ENCODE measurements around the gene RBM39. TPM values are rescaled to one million over a fixed set of nuclear protein-coding genes. Genes with fewer than 3 reads are reported as not detected.

RBM39 gene
- total and polyA plus RNA-seq, 2 of the 13 experiments (the other 11 are each of a cell fraction or from before 2014, with no cell fraction given) = 788 to 920 TPM

GRCh38 chr20:35743693-35744491 is 1.8 kb upstream of the RBM39 start (continued):
- TF ChIP-seq ZNF557 (CRISPR knock-in tag; IDR thresholded peaks at IDR 0.05) (no peak), ZFP36L2 (CRISPR knock-in tag; IDR thresholded peaks at IDR 0.05) (peak; percentile 80; the same call in 1 of the 2 replicates), ZNF737 (CRISPR knock-in tag; IDR thresholded peaks at IDR 0.05; ENCODE audit: borderline replicate concordance) (no peak), CAMTA2 (CRISPR knock-in tag; IDR thresholded peaks at IDR 0.05; ENCODE audit: borderline replicate concordance) (no peak), ZNF574 (CRISPR knock-in tag; IDR thresholded peaks at IDR 0.05) (no peak), ZNF883 (CRISPR knock-in tag; IDR thresholded peaks at IDR 0.05; ENCODE audit: not compliant biosample characterization) (peak; percentile 73), ZNF547 (CRISPR knock-in tag; IDR thresholded peaks at IDR 0.05) (peak; percentile 59), CHD2 (IDR thresholded peaks at IDR 0.05; ENCODE audit: low read depth, low read length) (no peak), ZNF382 (CRISPR knock-in tag; IDR thresholded peaks at IDR 0.05; ENCODE audit: borderline replicate concordance) (no peak), ZBTB4 (CRISPR knock-in tag; IDR thresholded peaks at IDR 0.05; ENCODE audit: borderline replicate concordance) (peak; percentile 25; the same call in 1 of the 2 replicates), YEATS2 (CRISPR knock-in tag; IDR thresholded peaks at IDR 0.05; ENCODE audit: borderline replicate concordance) (no peak; the same call in 1 of the 2 replicates), HMGXB3 (CRISPR knock-in tag; IDR thresholded peaks at IDR 0.05; ENCODE audit: borderline replicate concordance) (no peak), ZNF75D (CRISPR knock-in tag; IDR thresholded peaks at IDR 0.05; ENCODE audit: borderline replicate concordance) (no peak)
